Measurements from ENCODE around the gene ARIH2. TPM values are rescaled to one million over a fixed set of nuclear protein-coding genes. Genes with fewer than 3 reads are reported as not detected.
A peak's percentile ranks its signal among the peaks of the same experiment; 100 is the strongest.

Gene ARIH2
- total RNA-seq, 4 donors from 2014 or later = 118 to 176 (median 143) TPM

DNA sequence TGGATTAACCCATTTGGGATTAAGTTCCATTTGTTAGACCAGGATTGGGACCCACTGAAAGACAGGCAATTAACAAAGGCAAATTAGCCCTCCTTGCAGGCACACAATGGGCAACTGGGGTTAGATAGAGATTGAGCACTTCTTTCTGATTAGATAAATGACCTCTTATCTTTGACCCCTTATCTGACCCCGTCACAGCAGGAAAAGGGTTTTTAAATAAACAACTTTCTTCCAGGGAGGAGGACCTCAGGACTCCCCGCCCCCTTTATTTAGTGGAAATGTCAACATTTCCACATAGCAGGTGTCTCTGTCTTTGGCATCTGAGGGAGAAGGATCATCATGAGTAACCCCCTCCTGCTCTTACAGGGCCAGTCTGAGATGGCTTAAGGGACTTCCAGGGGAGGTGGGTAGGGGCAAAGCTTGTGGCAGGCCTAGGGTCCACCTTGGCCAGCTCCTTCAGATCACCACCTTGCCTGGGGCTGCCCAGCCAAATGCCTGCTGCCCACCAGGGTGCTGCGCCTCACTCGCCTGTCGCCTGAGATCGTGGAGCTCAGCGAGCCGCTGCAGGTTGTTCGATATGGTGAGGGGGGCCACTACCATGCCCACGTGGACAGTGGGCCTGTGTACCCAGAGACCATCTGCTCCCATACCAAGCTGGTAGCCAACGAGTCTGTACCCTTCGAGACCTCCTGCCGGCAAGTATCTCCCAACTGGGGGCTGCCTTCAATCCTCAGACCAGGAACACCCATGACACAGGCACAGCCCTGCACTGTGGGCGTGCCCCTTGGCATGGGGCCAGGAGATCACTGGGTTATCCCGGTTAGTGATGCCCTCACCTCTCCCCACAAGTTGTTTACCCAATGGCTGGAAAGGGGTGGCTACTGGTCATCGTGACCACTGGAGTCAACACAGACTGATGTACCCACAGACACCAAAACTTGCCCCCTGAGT lies 86.0 kb downstream of the ARIH2 start:
- Histone ChIP-seq H3K9me3 (no peaks in the 10 kb centered on the region), H3K27ac (no peak overlapping the region), H3K4me3 (no peak overlapping the region), H3K36me3 (no peaks in the 10 kb centered on the region), H3K4me1 (peaks cover 8 to 20% of the 10 kb centered on the region in 2 donors), H3K27me3 (no peaks in the 10 kb centered on the region)
- no peak for TF ChIP-seq POLR2A (IDR thresholded peaks at IDR 0.05)
- TF ChIP-seq CTCF (IDR thresholded peaks at IDR 0.05 in 4 of 5, conservative IDR thresholded peaks at IDR 0.05 in 1 of 5) = no peak
- in situ Hi-C loops (cut with MboI; ENCODE audit: low sequenced_read_pairs in 4 of 4) (no loop called here), intact Hi-C loops (cut with DNase I; ENCODE audit: low total_unique reads) (no loop called here)
- no peak for ATAC-seq
- no peak for DNase-seq

DNA sequence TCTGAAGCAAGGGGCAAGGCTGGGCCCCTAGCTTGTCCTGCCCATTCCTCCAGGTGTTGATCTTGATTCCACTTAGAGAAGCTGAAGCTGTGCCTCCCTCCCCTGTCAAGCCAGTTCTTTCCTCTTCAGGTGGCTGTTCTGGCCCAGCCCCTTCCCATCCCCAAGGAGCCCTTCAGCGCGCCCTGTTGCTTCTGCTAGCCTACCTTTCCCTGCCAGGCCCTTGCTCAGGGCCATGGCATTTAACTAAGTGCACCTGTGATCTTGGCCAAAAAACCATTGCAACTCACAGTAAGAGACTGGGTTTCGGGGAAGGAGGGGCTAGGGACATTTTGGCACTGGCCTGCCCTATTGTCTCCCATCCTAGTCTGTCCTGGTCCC lies 86.7 kb downstream of the ARIH2 start:
- peaks cover 8 to 20% of the 10 kb centered on the region in 2 donors for H3K4me1 ChIP-seq
- H3K27ac ChIP-seq = no peak overlapping the region
- H3K4me3 ChIP-seq = no peak overlapping the region
- DNase-seq = no peak
- intact Hi-C loops (cut with DNase I; ENCODE audit: low total_unique reads) (no loop called here), in situ Hi-C loops (cut with MboI; ENCODE audit: low sequenced_read_pairs in 4 of 4) (no loop called here)
- no peak for TF ChIP-seq POLR2A (IDR thresholded peaks at IDR 0.05)
- no peak for TF ChIP-seq CTCF (IDR thresholded peaks at IDR 0.05 in 4 of 5, conservative IDR thresholded peaks at IDR 0.05 in 1 of 5)
- H3K36me3 ChIP-seq = no peaks in the 10 kb centered on the region
- no peak for ATAC-seq
- H3K27me3 ChIP-seq = no peaks in the 10 kb centered on the region
- no peaks in the 10 kb centered on the region for H3K9me3 ChIP-seq

GRCh38 chr3:49005998-49006397 lies 87.4 kb downstream of the ARIH2 start:
- intact Hi-C loops (cut with DNase I; ENCODE audit: low total_unique reads) (no loop called here), in situ Hi-C loops (cut with MboI; ENCODE audit: low sequenced_read_pairs in 4 of 4) (no loop called here)
- no peaks in the 10 kb centered on the region for H3K9me3 ChIP-seq
- TF ChIP-seq CTCF (IDR thresholded peaks at IDR 0.05 in 4 of 5, conservative IDR thresholded peaks at IDR 0.05 in 1 of 5) (no peak), POLR2A (IDR thresholded peaks at IDR 0.05) (no peak)
- no peaks in the 10 kb centered on the region for H3K27me3 ChIP-seq
- no peaks in the 10 kb centered on the region for H3K36me3 ChIP-seq
- ATAC-seq (no peak), DNase-seq (no peak)
- peak overlapping the region; percentile 95 to 100 (median 99) for H3K27ac ChIP-seq
- H3K4me1 ChIP-seq = peaks cover 8 to 20% of the 10 kb centered on the region in 2 donors
- H3K4me3 ChIP-seq = peak overlapping the region; percentile 85 to 99 (median 97)

GRCh38 chr3:49006408-49007067 lies 87.9 kb downstream of the ARIH2 start:
- in situ Hi-C loops (cut with MboI; ENCODE audit: low sequenced_read_pairs in 4 of 4) (no loop called here), intact Hi-C loops (cut with DNase I; ENCODE audit: low total_unique reads) (loop anchor here (1.0 kb wide), 3 partner anchors 15 to 88 kb away; partner anchors contain the start of genes P4HTM and QRICH1)
- peak overlapping the region; percentile 95 to 100 (median 99) for H3K27ac ChIP-seq
- no peaks in the 10 kb centered on the region for H3K27me3 ChIP-seq
- H3K4me1 ChIP-seq = peaks cover 8 to 20% of the 10 kb centered on the region in 2 donors
- peak overlapping the region; percentile 85 to 99 (median 97) for H3K4me3 ChIP-seq
- DNase-seq (no peak), ATAC-seq (peak in 1 of 2 donors; percentile 2)
- H3K9me3 ChIP-seq = no peaks in the 10 kb centered on the region
- no peaks in the 10 kb centered on the region for H3K36me3 ChIP-seq
- no peak for TF ChIP-seq POLR2A (IDR thresholded peaks at IDR 0.05)

Measured in gastrocnemius medialis (tissue), 4 donors.